GM12878 (cell line): ENCODE data around the gene CHIC2. TPM values are rescaled to one million over a fixed set of nuclear protein-coding genes. Genes with fewer than 3 reads are reported as not detected.

Experiments used
- ATAC-seq: fragments of 200-7000 bp; cut with Tn5 transposase; 3 replicates; pipeline ENCODE4 v1.9.1; 2020; ENCODE audit warnings: mild to moderate bottlenecking, moderate library complexity
- BruUV-seq: library from RNA; stranded (reverse); fragments of 400-500 nt; replicated peaks from 2 replicates; lab custom pipeline; 2021; lab: Mats Ljungman, UMichigan
- CTCF ChIA-PET: fragments of 300-600 bp; sonication (Branson Sonifier 250); formaldehyde crosslinking; extraction: SDS; loops from one replicate; lab custom pipeline; 2021; ENCODE audit warnings: inconsistent platforms; lab: Yijun Ruan, JAX
- POLR2A ChIA-PET: fragments of 350-600 bp; formaldehyde crosslinking; extraction: SDS; loops from one replicate; lab custom pipeline; 2021; ENCODE audit warnings: inconsistent platforms; lab: Charles Lee
- RAD21 ChIA-PET: fragments of 300-600 bp; sonication (Branson Sonifier 250); formaldehyde crosslinking; loops from one replicate; lab custom pipeline; 2023; ENCODE audit warnings: antibody characterized with exemption; ENCODE audit not compliant: unreplicated experiment; lab: Charles Lee
- SMC1A ChIA-PET: fragments of 300-600 bp; sonication (Branson Sonifier 250); formaldehyde crosslinking; loops from one replicate; lab custom pipeline; 2023; ENCODE audit not compliant: unreplicated experiment, uncharacterized antibody; lab: Charles Lee
- DNase-seq: peaks from one replicate; pipeline ENCODE4 v3.0.0-alpha.2; 2011; ENCODE audit warnings: low read depth, low spot score
- FAIRE-seq: peaks from 3 replicates; lab custom pipeline; 2011; peaks lifted over from hg19 to GRCh38; lab: Jason Lieb, UNC
- H2AFZ ChIP-seq: 2 replicates; pipeline ENCODE4 v1.6.0; 2011; ENCODE audit warnings: low read depth, low read length, control low read depth; ENCODE audit not compliant: control insufficient read depth
- H3K27ac ChIP-seq: 2 replicates; pipeline ENCODE4 v1.5.1; 2011; ENCODE audit warnings: control low read depth; ENCODE audit not compliant: control insufficient read depth, insufficient read depth
- H3K27me3 ChIP-seq, 2 experiments: replicated peaks in 1 of 2; 2 replicates each; pipeline versions ENCODE4 v1.6.0 to v1.6.1; 2011; ENCODE audit warnings: low read length in 1 of 2; ENCODE audit not compliant: control insufficient read depth in 2 of 2, insufficient read depth in 2 of 2
- H3K36me3 ChIP-seq, 2 experiments: 2 replicates each; pipeline ENCODE4 v1.5.1; 2011; ENCODE audit warnings: low read length in 1 of 2; ENCODE audit not compliant: control insufficient read depth in 2 of 2, insufficient read depth in 2 of 2
- H3K4me1 ChIP-seq: 2 replicates; pipeline ENCODE4 v1.6.1; 2011; ENCODE audit warnings: mild to moderate bottlenecking, low read length, moderate library complexity, mixed read lengths; ENCODE audit not compliant: control insufficient read depth, insufficient read depth
- H3K4me2 ChIP-seq: 2 replicates; pipeline ENCODE4 v1.6.0; 2011; ENCODE audit warnings: control low read depth; ENCODE audit not compliant: control insufficient read depth, insufficient read depth
- H3K4me3 ChIP-seq: fragments of 200-600 bp; sonication (generic); 2 replicates; pipeline ENCODE4 v1.5.1; 2016
- H3K79me2 ChIP-seq: 2 replicates; pipeline ENCODE4 v1.6.0; 2011; ENCODE audit warnings: low read length; ENCODE audit not compliant: control insufficient read depth, insufficient read depth
- H3K9ac ChIP-seq: 2 replicates; pipeline ENCODE4 v1.8.0; 2011; ENCODE audit warnings: low read length, control low read depth, mixed read lengths; ENCODE audit not compliant: control insufficient read depth, insufficient read depth
- H3K9me3 ChIP-seq: replicated peaks from 3 replicates; pipeline ENCODE4 v1.5.1; 2011; ENCODE audit warnings: mild to moderate bottlenecking, low read length; ENCODE audit not compliant: control insufficient read depth, insufficient read depth
- H4K20me1 ChIP-seq: 2 replicates; pipeline ENCODE4 v1.6.0; 2011; ENCODE audit not compliant: control insufficient read depth, insufficient read depth
- ASH2L ChIP-seq: fragments of 300-600, 200-600 bp; sonication (generic); IDR thresholded peaks from 2 replicates; pipeline ENCODE4 v1.6.1; 2017; ENCODE audit warnings: low read depth, mild to moderate bottlenecking, borderline replicate concordance
- EED ChIP-seq: sonication (generic); IDR thresholded peaks from 2 replicates; pipeline ENCODE4 v1.6.1; 2016; ENCODE audit warnings: antibody characterized with exemption, low read depth
- GABPA ChIP-seq: IDR thresholded peaks from 2 replicates; pipeline ENCODE4 v1.6.1; 2014; ENCODE audit warnings: antibody characterized with exemption, low read depth, mild to moderate bottlenecking, inconsistent platforms
- MYB ChIP-seq: fragments of 150-350 bp; IDR thresholded peaks from 2 replicates; pipeline ENCODE4 v1.6.1; 2014; ENCODE audit warnings: mild to moderate bottlenecking, low read depth, low read length, borderline replicate concordance
- POU2F2 ChIP-seq: IDR thresholded peaks from 3 replicates; pipeline ENCODE4 v1.6.1; 2011; ENCODE audit warnings: low read depth, mild to moderate bottlenecking, low read length, borderline replicate concordance
- RB1 ChIP-seq: fragments of 450-650 bp; formaldehyde crosslinking; IDR thresholded peaks from 2 replicates; pipeline ENCODE4 v1.6.1; 2017; ENCODE audit warnings: mild to moderate bottlenecking, borderline replicate concordance
- RELA ChIP-seq: fragments of 450-650 bp; IDR thresholded peaks from 2 replicates; pipeline ENCODE4 v1.8.0; 2014; ENCODE audit warnings: borderline replicate concordance; ENCODE audit not compliant: partially characterized antibody
- SMARCA5 ChIP-seq: fragments of 450-650 bp; IDR thresholded peaks from 2 replicates; pipeline ENCODE4 v1.6.1; 2017; ENCODE audit warnings: mild to moderate bottlenecking
- YY1 ChIP-seq: IDR thresholded peaks from 2 replicates; pipeline ENCODE4 v1.6.1; 2011; ENCODE audit warnings: low read depth, mild to moderate bottlenecking, low read length
- WGBS: methylation state at CpG from one replicate; pipeline ENCODE4 v1.1.6; 2016; ENCODE audit warnings: low lambda C conversion rate; ENCODE audit not compliant: insufficient replicate concordance, insufficient coverage; ENCODE audit errors: missing lambda C conversion rate; 5-methylcytosine and 5-hydroxymethylcytosine counted together
- in situ Hi-C: fragments of 300-500 bp; cut with MboI; formaldehyde crosslinking; loops from 9 replicates; pipeline ENCODE4 v1.14.3; 2018; ENCODE audit warnings: mixed read lengths
- intact Hi-C: fragments of 100-400 bp; cut with micrococcal nuclease; formaldehyde crosslinking; loops from one replicate; pipeline ENCODE4 v1.14.2; 2022; ENCODE audit not compliant: unreplicated experiment
- polyA plus RNA-seq, 11 experiments: library from polyadenylated mRNA; depleted of rRNA in 4 of 11; unstranded in 6 of 11; stranded (reverse) in 5 of 11; fragments of >200 nt; fragmentation: Nextera tagmentation in 4 of 11; fragmentation: Illumina TruSeq in 1 of 11; extraction: Ambion mirVana in 4 of 11; extraction: Trizol in 1 of 11; gene quantifications; 1 replicate in 1 of 11; 2 replicates in 10 of 11; pipeline versions ENCODE4 v1.2.1 to v1.2.3, GENCODE V29; 2011 to 2016; ENCODE audit warnings: inconsistent platforms in 2 of 11, missing spikeins in 2 of 11, low read depth in 1 of 11
- total RNA-seq, 4 experiments: library from RNA; depleted of rRNA in 3 of 4; stranded (reverse); fragments of >200 nt in 3 of 4; fragmentation: Illumina TruSeq in 1 of 4; extraction: Trizol in 1 of 4; gene quantifications; 2 replicates each; pipeline versions ENCODE4 v1.2.1 to v1.2.3, GENCODE V29; 2013 to 2021

CHIC2 gene
- total and polyA plus RNA-seq, 10 of the 15 experiments (the other 5 are each of a cell fraction or from before 2014, with no cell fraction given): 0.80 to 24.4 (median 12.2) TPM

DNA sequence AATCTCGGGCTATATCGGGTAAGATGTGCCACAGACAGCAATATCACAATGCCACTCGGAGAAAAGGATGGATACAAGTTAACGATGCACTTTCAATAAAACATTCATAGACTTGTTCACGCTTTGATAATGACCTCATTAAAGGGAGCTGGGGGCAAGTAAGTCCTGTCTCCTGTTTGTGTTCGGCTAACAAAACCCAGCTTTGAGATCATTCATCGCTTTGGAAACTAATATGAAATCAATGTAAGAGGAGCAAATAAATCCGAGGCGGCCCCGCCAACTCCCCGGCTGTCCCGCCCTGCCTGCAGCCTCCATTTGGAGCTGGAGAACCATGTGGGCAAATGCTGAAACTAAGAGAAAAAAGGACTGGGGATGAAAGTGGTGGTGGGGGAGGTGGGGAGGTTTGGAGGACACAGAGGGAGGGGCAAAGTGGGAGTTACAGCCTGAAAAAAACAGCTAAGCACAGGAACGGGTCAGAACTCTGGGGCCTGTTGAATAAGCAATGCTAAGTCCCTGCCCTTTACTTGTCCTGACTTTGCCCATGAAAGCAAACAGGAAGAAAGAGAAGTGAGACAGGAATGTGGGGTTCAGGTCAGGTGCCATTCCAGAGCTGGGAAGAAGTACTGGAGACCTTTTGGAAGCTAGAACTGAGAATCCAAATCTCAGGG lies 32.0 kb upstream of the CHIC2 start:
- Histone ChIP-seq H3K9me3 (no peaks in the 10 kb centered on the region), H3K4me2 (no peak overlapping the region), H2AFZ (no peak overlapping the region), H3K4me1 (peaks cover 5% of the 10 kb centered on the region), H3K4me3 (no peak overlapping the region), H3K27me3 (peaks cover 21 to 24% of the 10 kb centered on the region in 2 experiments), H3K27ac (no peak overlapping the region), H4K20me1 (no peaks in the 10 kb centered on the region), H3K9ac (no peak overlapping the region), H3K79me2 (no peaks in the 10 kb centered on the region), H3K36me3 (no peaks in the 10 kb centered on the region)
- POLR2A ChIA-PET: interaction anchor here (0.7 kb wide), 1 partner anchor 490 kb away, joined by 3 read pairs; no protein-coding TSS in a partner anchor
- no peak for DNase-seq
- no TSS peak for BruUV-seq
- FAIRE-seq: no peak
- CTCF ChIA-PET: no interaction called here
- ATAC-seq: no peak
- intact Hi-C loops (no loop called here), in situ Hi-C loops (no loop called here)
- no peak for TF ChIP-seq SMARCA5
- no peak for TF ChIP-seq MYB
- no peak for TF ChIP-seq YY1
- TF ChIP-seq ASH2L: no peak
- TF ChIP-seq RELA: no peak
- TF ChIP-seq GABPA: no peak
- no peak for TF ChIP-seq POU2F2
- TF ChIP-seq RB1: no peak
- no peak for TF ChIP-seq EED
- WGBS: 36% methylated on average over 12 of the region's 13 CpGs
- SMC1A ChIA-PET: interaction anchor here (0.8 to 0.9 kb wide), 3 partner anchors 10 to 138 kb away, joined by 3 to 4 read pairs (median 3); no protein-coding TSS in a partner anchor
- RAD21 ChIA-PET: no interaction called here
